Measurements from ENCODE around the gene KIF26A.

Gene KIF26A

DNA sequence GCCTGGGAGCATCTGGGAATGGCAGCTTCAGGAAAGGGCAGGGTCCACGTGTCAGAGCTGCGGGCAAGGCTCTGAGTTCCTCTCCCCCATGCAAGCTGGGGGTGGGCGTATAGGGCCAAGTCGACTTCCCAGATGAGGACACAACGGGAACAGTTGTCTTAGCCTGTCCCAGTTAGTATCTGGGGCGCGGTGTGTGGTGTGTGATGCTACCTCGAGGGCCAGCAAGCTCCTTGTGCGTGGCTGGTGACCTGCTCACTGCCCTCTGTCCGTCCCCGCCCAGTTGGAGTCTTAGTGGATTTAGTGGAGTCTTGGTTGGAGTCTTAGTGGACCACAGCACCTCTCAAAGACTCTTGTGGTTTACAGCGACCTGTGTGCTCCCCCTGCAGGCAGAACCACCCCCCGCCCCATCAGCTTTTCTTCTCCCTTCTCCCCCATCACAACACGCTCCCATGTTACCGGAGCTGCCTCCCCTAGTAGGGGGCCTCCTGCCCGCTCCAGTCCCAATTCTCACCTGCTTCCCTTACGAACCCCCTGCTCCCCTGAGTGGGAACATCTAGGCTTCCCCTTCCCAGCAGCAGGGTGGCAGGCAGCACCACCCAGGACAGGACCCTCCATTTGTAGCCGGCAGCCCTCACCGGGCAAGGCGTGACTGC is 44.2 kb upstream of the KIF26A start:
- H3K27ac ChIP-seq = no peak overlapping the region
- no peak for TF ChIP-seq ZFX (IDR thresholded peaks at IDR 0.05)
- TF ChIP-seq, protein P1, sequence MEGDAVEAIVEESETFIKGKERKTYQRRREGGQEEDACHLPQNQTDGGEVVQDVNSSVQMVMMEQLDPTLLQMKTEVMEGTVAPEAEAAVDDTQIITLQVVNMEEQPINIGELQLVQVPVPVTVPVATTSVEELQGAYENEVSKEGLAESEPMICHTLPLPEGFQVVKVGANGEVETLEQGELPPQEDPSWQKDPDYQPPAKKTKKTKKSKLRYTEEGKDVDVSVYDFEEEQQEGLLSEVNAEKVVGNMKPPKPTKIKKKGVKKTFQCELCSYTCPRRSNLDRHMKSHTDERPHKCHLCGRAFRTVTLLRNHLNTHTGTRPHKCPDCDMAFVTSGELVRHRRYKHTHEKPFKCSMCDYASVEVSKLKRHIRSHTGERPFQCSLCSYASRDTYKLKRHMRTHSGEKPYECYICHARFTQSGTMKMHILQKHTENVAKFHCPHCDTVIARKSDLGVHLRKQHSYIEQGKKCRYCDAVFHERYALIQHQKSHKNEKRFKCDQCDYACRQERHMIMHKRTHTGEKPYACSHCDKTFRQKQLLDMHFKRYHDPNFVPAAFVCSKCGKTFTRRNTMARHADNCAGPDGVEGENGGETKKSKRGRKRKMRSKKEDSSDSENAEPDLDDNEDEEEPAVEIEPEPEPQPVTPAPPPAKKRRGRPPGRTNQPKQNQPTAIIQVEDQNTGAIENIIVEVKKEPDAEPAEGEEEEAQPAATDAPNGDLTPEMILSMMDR (conservative IDR thresholded peaks at IDR 0.05) = no peak

DNA sequence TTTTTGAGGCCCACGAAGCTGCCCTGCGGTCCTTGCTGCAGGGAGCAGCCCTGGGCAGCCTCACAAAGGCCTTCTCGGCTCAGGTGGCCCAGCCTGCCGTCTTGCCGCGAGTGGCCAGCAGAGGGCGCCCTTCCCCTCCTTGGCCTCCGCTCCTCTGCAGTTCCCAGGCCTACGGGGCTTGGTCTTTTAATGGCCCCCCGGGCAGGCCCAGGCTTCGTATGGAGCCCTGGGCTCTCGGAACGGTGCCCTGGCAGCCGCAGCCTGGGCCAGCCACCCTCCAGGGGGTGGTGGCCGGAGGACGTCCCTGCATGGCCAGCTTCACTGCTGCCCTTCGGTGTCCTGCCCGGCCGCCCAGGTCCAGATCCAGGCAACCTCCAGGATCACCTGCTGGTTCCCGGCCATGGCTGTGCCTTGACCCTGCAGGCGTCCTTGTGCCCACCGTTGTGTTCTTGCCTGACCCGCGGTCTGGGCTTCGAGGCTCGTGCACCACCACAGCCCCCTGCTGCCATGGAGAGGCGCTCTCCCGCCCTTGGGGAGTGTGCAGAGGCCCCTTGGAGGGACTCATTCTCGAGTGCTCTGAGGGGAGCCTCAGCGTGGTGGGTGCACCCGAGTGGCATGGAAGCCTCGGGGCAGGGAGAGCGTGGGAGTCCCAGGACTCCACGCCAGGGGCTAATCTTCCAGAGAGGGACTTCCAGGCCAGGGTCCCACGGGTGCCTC is 43.5 kb upstream of the KIF26A start:
- TF ChIP-seq, protein P1 (conservative IDR thresholded peaks at IDR 0.05) = peak; percentile 99
- TF ChIP-seq ZFX (IDR thresholded peaks at IDR 0.05) = no peak
- H3K27ac ChIP-seq = no peak overlapping the region

DNA sequence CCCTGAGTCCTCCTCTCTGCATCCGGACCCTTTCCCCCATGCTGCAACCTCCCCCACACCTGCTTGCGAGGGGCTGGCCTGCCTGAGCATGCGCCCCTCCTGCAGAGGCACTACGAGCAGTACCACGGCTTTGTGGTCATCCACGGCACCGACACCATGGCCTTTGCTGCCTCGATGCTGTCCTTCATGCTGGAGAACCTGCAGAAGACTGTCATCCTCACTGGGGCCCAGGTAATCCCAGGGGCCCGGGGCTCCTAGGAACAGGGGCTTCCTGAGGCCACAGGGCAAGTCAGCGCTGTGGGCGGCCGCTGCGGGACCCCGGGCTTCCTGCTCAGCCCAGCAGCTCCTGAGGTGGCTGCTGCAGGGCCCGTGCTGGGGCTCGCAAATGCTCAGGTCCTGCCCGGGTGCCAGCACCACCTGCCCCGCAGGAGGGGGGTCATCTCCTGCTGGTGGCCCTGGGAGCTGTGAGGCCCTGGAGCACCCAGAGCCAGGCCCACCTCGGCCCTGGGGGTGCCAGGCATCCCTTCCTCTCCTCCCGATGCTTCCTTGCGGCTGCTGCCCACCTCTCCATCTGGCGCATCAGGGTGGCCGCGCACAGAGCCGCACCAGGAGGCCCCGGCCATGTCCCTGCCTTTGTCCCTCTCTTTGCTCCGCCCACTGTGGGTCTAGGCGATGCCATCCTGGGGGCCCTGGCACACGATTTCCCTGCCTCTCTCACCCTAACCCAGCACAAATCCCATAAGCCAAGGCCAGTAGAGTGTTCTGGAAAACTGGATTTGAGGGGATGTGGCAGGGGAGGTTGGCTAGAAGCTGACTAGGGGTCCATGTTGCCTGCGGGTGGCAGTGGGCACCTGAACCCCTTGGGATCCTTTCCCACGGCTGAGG is 42.7 kb upstream of the KIF26A start:
- H3K27ac ChIP-seq = no peak overlapping the region
- no peak for TF ChIP-seq ZFX (IDR thresholded peaks at IDR 0.05)
- TF ChIP-seq, protein P1 (conservative IDR thresholded peaks at IDR 0.05) = no peak

DNA sequence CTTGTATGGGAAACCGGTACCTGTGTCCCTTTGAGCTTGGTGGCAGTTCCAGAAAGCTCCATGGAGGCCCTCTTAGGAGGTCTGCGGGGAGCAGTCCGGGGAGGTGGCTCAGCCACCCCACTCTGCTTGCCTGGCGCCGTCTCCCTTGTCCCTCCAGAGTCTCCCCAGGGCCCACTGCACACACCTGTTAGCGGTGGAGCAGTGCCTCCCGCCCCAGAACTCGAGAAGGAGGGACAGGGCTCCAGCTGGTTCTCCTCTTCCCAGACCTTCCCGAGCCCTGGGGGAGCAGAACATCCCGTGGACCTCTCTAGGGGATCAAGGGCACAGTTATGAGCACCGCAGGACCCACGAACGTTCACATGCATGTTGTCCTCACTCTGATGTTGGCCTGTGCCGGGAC is 42.1 kb upstream of the KIF26A start:
- TF ChIP-seq, protein P1 (conservative IDR thresholded peaks at IDR 0.05) = no peak
- TF ChIP-seq ZFX (IDR thresholded peaks at IDR 0.05) = no peak
- H3K27ac ChIP-seq = no peak overlapping the region

DNA sequence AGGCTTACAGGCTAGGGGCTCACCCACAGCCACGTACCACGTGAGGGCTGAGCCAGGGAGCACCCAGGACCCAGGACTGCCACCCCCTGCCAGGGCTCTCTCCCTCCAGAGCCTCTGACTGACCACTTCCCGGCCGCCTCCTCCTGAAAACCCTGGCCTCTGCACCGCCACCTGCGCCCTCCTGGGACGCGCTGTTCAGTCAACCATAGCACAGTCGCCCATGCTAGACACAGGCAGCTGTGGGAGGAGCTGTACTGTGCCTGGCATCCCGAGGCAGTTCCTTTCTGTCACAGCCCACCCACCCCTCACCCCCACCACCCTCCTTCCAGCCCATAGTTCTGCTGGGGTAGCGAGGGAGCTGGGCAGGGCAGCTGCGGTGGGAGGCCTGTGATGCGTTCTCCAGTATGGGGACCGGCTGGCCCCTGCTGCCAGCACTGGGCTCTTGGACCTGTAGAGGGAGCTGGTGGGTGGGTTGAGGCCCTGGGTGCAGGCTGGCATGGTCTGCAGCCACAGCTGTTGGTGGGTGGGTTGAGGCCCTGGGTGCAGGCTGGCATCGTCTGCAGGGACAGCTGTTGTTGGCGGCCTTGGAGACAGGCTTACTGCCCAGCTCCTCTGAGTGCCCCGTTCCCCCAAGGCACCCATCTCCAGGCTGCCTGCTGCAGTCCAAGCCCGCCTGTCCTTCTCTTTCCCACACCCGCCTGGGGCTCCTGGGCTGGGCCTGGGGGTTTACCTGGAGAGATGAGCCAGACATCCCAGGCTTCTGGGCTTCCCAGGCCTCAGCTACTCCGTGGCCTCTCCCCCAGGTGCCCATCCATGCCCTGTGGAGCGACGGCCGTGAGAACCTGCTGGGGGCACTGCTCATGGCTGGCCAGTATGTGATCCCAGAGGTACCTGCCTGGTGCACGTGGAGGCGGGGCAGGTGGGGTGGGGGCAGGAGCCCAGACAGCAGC is 41.4 kb upstream of the KIF26A start:
- no peak overlapping the region for H3K27ac ChIP-seq
- no peak for TF ChIP-seq ZFX (IDR thresholded peaks at IDR 0.05)
- TF ChIP-seq, protein P1 (conservative IDR thresholded peaks at IDR 0.05) = no peak; the same call in 1 of the 2 replicates

DNA sequence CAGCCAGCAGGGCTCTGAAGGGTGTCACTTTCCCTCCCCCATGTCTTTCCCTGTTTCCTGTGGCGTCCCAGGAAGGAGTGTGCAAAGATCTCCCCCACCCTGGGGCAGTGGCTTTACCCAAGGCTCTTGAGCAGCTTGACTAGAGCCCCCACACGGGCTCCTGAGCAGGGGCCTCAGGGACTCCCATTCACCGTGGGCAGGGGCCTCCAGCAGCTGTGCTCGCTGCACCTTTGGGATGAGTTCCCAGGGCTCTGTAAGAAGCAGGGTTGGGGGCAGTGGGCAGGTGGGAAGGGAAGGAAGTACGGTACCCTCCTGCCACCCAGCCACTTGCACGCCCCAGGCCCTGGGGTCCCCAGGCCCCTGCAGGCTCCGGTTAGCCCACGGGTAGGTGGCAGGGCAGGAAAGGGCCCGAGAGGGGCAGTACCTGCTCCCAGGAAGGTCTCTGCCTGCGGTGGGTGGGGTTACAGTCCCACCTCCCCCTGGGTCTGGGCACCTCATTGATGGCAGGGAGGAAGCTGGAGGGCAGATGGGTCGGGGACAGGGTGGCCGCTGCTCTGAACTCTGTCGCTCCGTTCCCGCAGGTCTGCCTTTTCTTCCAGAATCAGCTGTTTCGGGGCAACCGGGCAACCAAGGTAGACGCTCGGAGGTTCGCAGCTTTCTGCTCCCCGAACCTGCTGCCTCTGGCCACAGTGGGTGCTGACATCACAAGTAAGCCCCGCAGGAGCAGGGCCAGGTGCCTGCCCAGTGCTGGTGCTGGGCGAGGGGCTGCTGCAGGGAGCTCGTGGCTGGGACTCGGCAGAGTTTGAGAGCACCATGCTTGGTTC is 39.9 kb upstream of the KIF26A start:
- TF ChIP-seq, protein P1 (conservative IDR thresholded peaks at IDR 0.05) = no peak
- no peak for TF ChIP-seq ZFX (IDR thresholded peaks at IDR 0.05)

More for the DNA sequence above, 39.9 kb upstream of the KIF26A start:
- no peak overlapping the region for H3K27ac ChIP-seq
